Smooth muscle cell (in vitro differentiated cells): ENCODE results near the gene DDA1. TPM values are rescaled to one million over a fixed set of nuclear protein-coding genes. Genes with fewer than 3 reads are reported as not detected.

Experiments used
- DNase-seq: peaks from one replicate; lab custom pipeline; 2025; ENCODE audit not compliant: unreplicated experiment; lab: John Stamatoyannopoulos, UW
- H2AFZ ChIP-seq: fragments of 200-600 bp; sonication (generic); 2 replicates; pipeline ENCODE4 v1.6.0; 2016; ENCODE audit warnings: antibody characterized with exemption, low read depth, mild to moderate bottlenecking
- H3F3A ChIP-seq: fragments of 200-600 bp; sonication (generic); 2 replicates; pipeline ENCODE4 v1.6.0; 2017; ENCODE audit warnings: antibody characterized with exemption, low read depth
- H3K27ac ChIP-seq: fragments of 200-600 bp; sonication (generic); 2 replicates; pipeline ENCODE4 v1.5.1; 2016; ENCODE audit warnings: low read depth, mild to moderate bottlenecking
- H3K27me3 ChIP-seq: fragments of 200-600 bp; sonication (generic); 2 replicates; pipeline ENCODE4 v1.6.1; 2016; ENCODE audit warnings: low read depth, mild to moderate bottlenecking
- H3K36me3 ChIP-seq: fragments of 200-600 bp; sonication (generic); 2 replicates; pipeline ENCODE4 v1.5.1; 2016; ENCODE audit warnings: low read depth
- H3K4me1 ChIP-seq: fragments of 200-600 bp; sonication (generic); 2 replicates; pipeline ENCODE4 v1.5.1; 2016; ENCODE audit warnings: low read depth
- H3K4me2 ChIP-seq: fragments of 200-600 bp; sonication (generic); 2 replicates; pipeline ENCODE4 v1.6.0; 2016; ENCODE audit warnings: mild to moderate bottlenecking
- H3K4me3 ChIP-seq: fragments of 200-600 bp; sonication (generic); 2 replicates; pipeline ENCODE4 v1.5.1; 2016; ENCODE audit warnings: mild to moderate bottlenecking
- H3K79me2 ChIP-seq: fragments of 200-600 bp; sonication (generic); 2 replicates; pipeline ENCODE4 v1.6.0; 2016; ENCODE audit warnings: low read depth, mild to moderate bottlenecking
- H3K9ac ChIP-seq: fragments of 200-600 bp; sonication (generic); 2 replicates; pipeline ENCODE4 v1.6.0; 2016; ENCODE audit warnings: low read depth
- H3K9me3 ChIP-seq: fragments of 200-600 bp; sonication (generic); replicated peaks from 2 replicates; pipeline ENCODE4 v1.5.1; 2016; ENCODE audit warnings: low read depth
- H4K20me1 ChIP-seq: fragments of 200-600 bp; sonication (generic); 2 replicates; pipeline ENCODE4 v1.6.0; 2016; ENCODE audit warnings: low read depth
- WGBS: methylation state at CpG from one replicate; pipeline ENCODE4 v1.1.7; 2016; ENCODE audit warnings: low lambda C conversion rate; 5-methylcytosine and 5-hydroxymethylcytosine counted together
- polyA plus RNA-seq: library from polyadenylated mRNA; unstranded; fragments of >200 nt; fragmentation: Nextera tagmentation; extraction: Ambion mirVana; gene quantifications from 2 replicates; pipeline ENCODE4 v1.2.1, GENCODE V29; 2016
- total RNA-seq: library from RNA; depleted of rRNA; stranded (reverse); fragments of >200 nt; gene quantifications from 2 replicates; pipeline ENCODE4 v1.2.3, GENCODE V29; 2014
- TF ChIP-seq, protein P1 (sequence below): fragments of 200-600 bp; sonication (generic); IDR thresholded peaks from 2 replicates; pipeline ENCODE4 v1.5.1; 2017; ENCODE audit warnings: borderline replicate concordance, mild to moderate bottlenecking, antibody characterized with exemption; ENCODE audit not compliant: insufficient read depth, poor library complexity, severe bottlenecking

Gene DDA1
- total and polyA plus RNA-seq, 2 experiments from 2014 or later: 26.5 to 51.8 TPM

DNA sequence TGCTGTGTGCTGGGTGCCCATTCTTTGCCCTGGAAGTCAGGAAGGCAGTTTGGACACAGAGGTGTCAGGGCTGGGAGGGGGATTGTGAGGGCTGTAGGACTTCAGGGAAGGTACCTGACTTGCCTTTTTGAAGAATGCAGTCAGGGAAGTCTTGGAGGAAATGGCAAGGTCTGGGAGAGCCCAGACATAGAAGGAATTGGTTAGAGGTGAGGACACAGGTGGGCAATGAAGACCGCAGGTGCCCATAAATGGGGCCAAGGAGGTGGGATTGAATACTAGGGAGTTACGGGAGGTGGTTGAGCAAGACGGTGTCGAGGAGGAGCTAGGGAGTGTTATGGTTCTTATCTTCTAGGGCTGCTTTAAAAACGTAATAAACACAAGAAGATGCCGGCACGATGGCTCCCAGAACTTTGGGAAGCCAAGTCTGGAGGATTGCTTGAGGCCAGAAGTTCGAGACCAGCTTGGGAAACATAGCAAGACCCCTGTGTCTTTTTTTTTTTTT is 1.4 kb upstream of the DDA1 start:
- H3F3A ChIP-seq: peaks cover 5% of the 10 kb centered on the region
- no peaks in the 10 kb centered on the region for H3K9me3 ChIP-seq
- no peak overlapping the region for H3K4me3 ChIP-seq
- no peaks in the 10 kb centered on the region for H3K36me3 ChIP-seq
- peaks cover 24% of the 10 kb centered on the region for H4K20me1 ChIP-seq
- H2AFZ ChIP-seq: no peak overlapping the region
- H3K4me2 ChIP-seq: no peak overlapping the region
- no peaks in the 10 kb centered on the region for H3K27me3 ChIP-seq
- no peak for DNase-seq
- TF ChIP-seq, protein P1, sequence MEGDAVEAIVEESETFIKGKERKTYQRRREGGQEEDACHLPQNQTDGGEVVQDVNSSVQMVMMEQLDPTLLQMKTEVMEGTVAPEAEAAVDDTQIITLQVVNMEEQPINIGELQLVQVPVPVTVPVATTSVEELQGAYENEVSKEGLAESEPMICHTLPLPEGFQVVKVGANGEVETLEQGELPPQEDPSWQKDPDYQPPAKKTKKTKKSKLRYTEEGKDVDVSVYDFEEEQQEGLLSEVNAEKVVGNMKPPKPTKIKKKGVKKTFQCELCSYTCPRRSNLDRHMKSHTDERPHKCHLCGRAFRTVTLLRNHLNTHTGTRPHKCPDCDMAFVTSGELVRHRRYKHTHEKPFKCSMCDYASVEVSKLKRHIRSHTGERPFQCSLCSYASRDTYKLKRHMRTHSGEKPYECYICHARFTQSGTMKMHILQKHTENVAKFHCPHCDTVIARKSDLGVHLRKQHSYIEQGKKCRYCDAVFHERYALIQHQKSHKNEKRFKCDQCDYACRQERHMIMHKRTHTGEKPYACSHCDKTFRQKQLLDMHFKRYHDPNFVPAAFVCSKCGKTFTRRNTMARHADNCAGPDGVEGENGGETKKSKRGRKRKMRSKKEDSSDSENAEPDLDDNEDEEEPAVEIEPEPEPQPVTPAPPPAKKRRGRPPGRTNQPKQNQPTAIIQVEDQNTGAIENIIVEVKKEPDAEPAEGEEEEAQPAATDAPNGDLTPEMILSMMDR: no peak
- peaks cover 34% of the 10 kb centered on the region for H3K79me2 ChIP-seq
- no peak overlapping the region for H3K27ac ChIP-seq
- WGBS: 88% methylated on average over 8 of the region's 8 CpGs
- H3K4me1 ChIP-seq: peaks cover 13% of the 10 kb centered on the region
- H3K9ac ChIP-seq: no peak overlapping the region

DNA sequence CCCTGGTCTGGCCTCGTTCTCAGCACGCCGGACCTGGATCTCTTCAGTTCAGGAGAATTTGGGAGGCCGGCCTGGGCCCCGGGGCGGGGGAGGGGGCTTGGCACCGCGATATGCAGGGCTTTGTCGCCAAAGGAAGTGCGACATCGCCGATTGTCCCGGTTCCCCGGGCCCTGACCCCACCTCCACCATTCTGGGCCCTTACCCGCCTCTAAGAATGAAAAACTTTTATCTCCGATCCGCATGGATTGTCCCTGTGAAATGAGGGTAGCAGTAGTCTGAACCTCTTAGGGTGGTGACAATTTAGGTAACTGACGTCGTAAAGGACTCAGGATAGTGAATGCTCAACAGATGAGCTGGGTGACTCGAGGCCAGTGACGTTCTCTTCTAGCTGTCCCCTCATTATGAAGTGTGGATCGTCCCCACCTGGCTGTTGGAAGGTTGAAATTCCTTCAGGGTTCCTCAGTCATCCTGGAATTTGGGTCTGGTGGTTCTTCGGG is 650 bp downstream of the DDA1 start:
- Histone ChIP-seq H2AFZ (no peak overlapping the region), H3K27ac (peak overlapping the region; percentile 93), H4K20me1 (peaks cover 39% of the 10 kb centered on the region), H3F3A (no peaks in the 10 kb centered on the region), H3K4me1 (peaks cover 13% of the 10 kb centered on the region), H3K9ac (peak overlapping the region; percentile 98), H3K27me3 (no peaks in the 10 kb centered on the region), H3K9me3 (no peaks in the 10 kb centered on the region), H3K79me2 (peaks cover 36% of the 10 kb centered on the region), H3K4me3 (peak overlapping the region; percentile 97), H3K36me3 (no peaks in the 10 kb centered on the region), H3K4me2 (peak overlapping the region; percentile 100)
- DNase-seq: no peak
- TF ChIP-seq, protein P1: no peak
- WGBS: 9% methylated on average over 23 of the region's 23 CpGs

DNA sequence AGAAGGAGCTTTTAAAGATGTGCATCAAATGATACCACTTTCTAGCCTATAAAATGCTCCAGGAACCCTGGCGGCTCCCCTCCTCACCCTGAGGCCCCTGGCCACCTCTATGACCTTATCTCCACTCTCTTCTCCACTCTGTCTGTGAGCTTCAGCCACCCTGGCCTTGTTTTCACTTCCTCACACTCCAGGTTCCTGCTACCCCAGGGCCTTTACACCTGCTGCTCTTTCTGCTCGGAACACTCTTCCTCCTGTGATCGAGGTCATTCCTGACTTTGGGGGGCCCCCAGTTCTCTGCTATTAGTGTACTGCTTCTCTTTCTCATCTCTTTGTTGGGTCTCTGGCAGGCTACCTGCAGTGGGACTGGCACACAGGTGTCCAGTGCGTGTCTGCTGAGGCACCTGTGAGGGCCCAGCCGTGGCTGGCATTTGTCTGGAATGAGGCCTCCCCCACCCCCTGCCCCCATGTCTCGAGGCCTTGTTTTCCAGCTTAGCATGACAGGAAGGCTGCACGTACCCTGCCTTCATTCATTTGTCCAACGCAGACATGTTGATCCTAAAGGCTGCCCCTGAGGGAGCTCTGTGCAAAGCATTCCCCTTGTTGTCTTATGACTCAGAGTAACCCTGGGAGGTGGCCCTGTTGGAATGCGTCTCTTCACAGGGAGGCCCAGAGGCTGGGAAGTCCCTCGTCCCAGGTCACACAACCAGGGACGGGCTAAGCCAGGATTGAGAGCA is 2.3 kb downstream of the DDA1 start:
- no peaks in the 10 kb centered on the region for H3F3A ChIP-seq
- H3K4me2 ChIP-seq: peak overlapping the region; percentile 65
- no peak for DNase-seq
- H3K36me3 ChIP-seq: no peaks in the 10 kb centered on the region
- H2AFZ ChIP-seq: no peak overlapping the region
- H3K4me3 ChIP-seq: peak overlapping the region; percentile 6
- peak overlapping the region; percentile 93 for H3K27ac ChIP-seq
- H4K20me1 ChIP-seq: peaks cover 39% of the 10 kb centered on the region
- no peaks in the 10 kb centered on the region for H3K9me3 ChIP-seq
- peaks cover 10% of the 10 kb centered on the region for H3K4me1 ChIP-seq
- peaks cover 36% of the 10 kb centered on the region for H3K79me2 ChIP-seq
- TF ChIP-seq, protein P1: no peak
- 57% methylated on average over 11 of the region's 11 CpGs for WGBS
- H3K9ac ChIP-seq: peak overlapping the region; percentile 75
- no peaks in the 10 kb centered on the region for H3K27me3 ChIP-seq
